GM23338 (cell line): ENCODE results near the gene FHDC1.

ENCODE experiments used
- CREB1 ChIP-seq: fragments of 250-450 bp; sonication (Bioruptor Pico); IDR thresholded peaks from 2 replicates; pipeline ENCODE4 v1.5.0; 2020; ENCODE audit warnings: low read depth, mild to moderate bottlenecking, moderate library complexity
- CTCF ChIP-seq, 2 experiments: fragments of 200-600 bp in 1 of 2; sonication (generic) in 1 of 2; conservative IDR thresholded peaks; 2 replicates each; pipeline versions ENCODE4 v1.5.1 to v1.6.1; 2016 to 2017; ENCODE audit warnings: antibody characterized with exemption in 2 of 2, low read depth in 2 of 2, mild to moderate bottlenecking in 2 of 2, moderate library complexity in 1 of 2
- EZH2 ChIP-seq: fragments of 200-600 bp; sonication (generic); IDR thresholded peaks from one replicate; pipeline ENCODE4 v1.8.0; 2017; ENCODE audit warnings: antibody characterized with exemption, mild to moderate bottlenecking, low read depth; ENCODE audit not compliant: unreplicated experiment
- JUNB ChIP-seq: IDR thresholded peaks from one replicate; pipeline ENCODE4 v1.6.1; 2016; ENCODE audit warnings: antibody characterized with exemption; ENCODE audit not compliant: unreplicated experiment
- REST ChIP-seq: IDR thresholded peaks from one replicate; pipeline ENCODE4 v1.6.1; 2018; ENCODE audit warnings: antibody characterized with exemption; ENCODE audit not compliant: unreplicated experiment

- TF ChIP-seq EZH2 (no peak), CTCF (conservative IDR thresholded peaks at IDR 0.05; ENCODE audit: low read depth in 2 of 2) (no peak), JUNB (no peak), REST (no peak), CREB1 (CRISPR knock-in tag) (no peak)
Measured at GRCh38 chr4:152994038-152994437, 57.9 kb downstream of the FHDC1 start.
